Cardiac muscle cell (in vitro differentiated cells and primary cell): ENCODE data around the gene PDE4B. TPM values are rescaled to one million over a fixed set of nuclear protein-coding genes. Genes with fewer than 3 reads are reported as not detected.
A peak's percentile ranks its signal among the peaks of the same experiment; 100 is the strongest.

Experiments used
- DNase-seq, 2 donors: peaks; one replicate each; pipeline versions ENCODE4 v3.0.0 to v3.0.0-alpha.2; 2010 to 2017; ENCODE audit warnings: low read depth in 1 of 2, low spot score in 1 of 2
- H3K27ac ChIP-seq: fragments of 200-600 bp; sonication (generic); 2 replicates; pipeline ENCODE4 v1.5.1; 2016
- H3K27me3 ChIP-seq: fragments of 200-600 bp; sonication (generic); 2 replicates; pipeline ENCODE4 v1.6.0; 2016; ENCODE audit warnings: control low read depth
- H3K36me3 ChIP-seq: fragments of 200-600 bp; sonication (generic); 2 replicates; pipeline ENCODE4 v1.5.1; 2016; ENCODE audit warnings: control low read depth
- H3K4me1 ChIP-seq: fragments of 200-600 bp; sonication (generic); 2 replicates; pipeline ENCODE4 v1.8.1; 2017; ENCODE audit warnings: low read depth, mild to moderate bottlenecking, mixed run types
- H3K4me3 ChIP-seq: fragments of 200-600 bp; sonication (generic); 2 replicates; pipeline ENCODE4 v1.5.1; 2016; ENCODE audit warnings: mild to moderate bottlenecking
- H3K9me3 ChIP-seq: fragments of 200-600 bp; sonication (generic); 2 replicates; pipeline ENCODE4 v1.5.1; 2017; ENCODE audit warnings: low read depth, mild to moderate bottlenecking, control low read depth
- polyA plus RNA-seq: library from polyadenylated mRNA; unstranded; fragments of >200 nt; fragmentation: Nextera tagmentation; extraction: Ambion mirVana; gene quantifications from 2 replicates; pipeline ENCODE4 v1.2.1, GENCODE V29; 2016
- total RNA-seq: library from RNA; depleted of rRNA; stranded (reverse); fragments of >200 nt; gene quantifications from 2 replicates; pipeline ENCODE4 v1.2.3, GENCODE V29; 2016
- TF ChIP-seq, protein P1 (sequence below): IDR thresholded peaks from 2 replicates; pipeline ENCODE4 v1.5.1; 2012; ENCODE audit warnings: low read depth, mild to moderate bottlenecking, low read length

Gene PDE4B
- total and polyA plus RNA-seq, 2 experiments from 2014 or later, result 0.65 to 3.9 TPM

GRCh38 chr1:66168948-66169671 is 376.4 kb downstream of the PDE4B start:
- no peak overlapping the region for H3K27ac ChIP-seq
- H3K27me3 ChIP-seq, result no peaks in the 10 kb centered on the region
- H3K4me1 ChIP-seq, result no peaks in the 10 kb centered on the region
- no peaks in the 10 kb centered on the region for H3K9me3 ChIP-seq
- peak in 1 of 2 donors; percentile 18 for DNase-seq
- H3K4me3 ChIP-seq, result no peak overlapping the region
- TF ChIP-seq, protein P1, sequence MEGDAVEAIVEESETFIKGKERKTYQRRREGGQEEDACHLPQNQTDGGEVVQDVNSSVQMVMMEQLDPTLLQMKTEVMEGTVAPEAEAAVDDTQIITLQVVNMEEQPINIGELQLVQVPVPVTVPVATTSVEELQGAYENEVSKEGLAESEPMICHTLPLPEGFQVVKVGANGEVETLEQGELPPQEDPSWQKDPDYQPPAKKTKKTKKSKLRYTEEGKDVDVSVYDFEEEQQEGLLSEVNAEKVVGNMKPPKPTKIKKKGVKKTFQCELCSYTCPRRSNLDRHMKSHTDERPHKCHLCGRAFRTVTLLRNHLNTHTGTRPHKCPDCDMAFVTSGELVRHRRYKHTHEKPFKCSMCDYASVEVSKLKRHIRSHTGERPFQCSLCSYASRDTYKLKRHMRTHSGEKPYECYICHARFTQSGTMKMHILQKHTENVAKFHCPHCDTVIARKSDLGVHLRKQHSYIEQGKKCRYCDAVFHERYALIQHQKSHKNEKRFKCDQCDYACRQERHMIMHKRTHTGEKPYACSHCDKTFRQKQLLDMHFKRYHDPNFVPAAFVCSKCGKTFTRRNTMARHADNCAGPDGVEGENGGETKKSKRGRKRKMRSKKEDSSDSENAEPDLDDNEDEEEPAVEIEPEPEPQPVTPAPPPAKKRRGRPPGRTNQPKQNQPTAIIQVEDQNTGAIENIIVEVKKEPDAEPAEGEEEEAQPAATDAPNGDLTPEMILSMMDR, result no peak
- H3K36me3 ChIP-seq, result no peaks in the 10 kb centered on the region

GRCh38 chr1:66172272-66172671 is 379.6 kb downstream of the PDE4B start:
- no peak overlapping the region for H3K27ac ChIP-seq
- H3K4me3 ChIP-seq, result no peak overlapping the region
- H3K36me3 ChIP-seq, result no peaks in the 10 kb centered on the region
- no peaks in the 10 kb centered on the region for H3K4me1 ChIP-seq
- no peaks in the 10 kb centered on the region for H3K9me3 ChIP-seq
- TF ChIP-seq, protein P1, result no peak
- no peak for DNase-seq
- no peaks in the 10 kb centered on the region for H3K27me3 ChIP-seq

GRCh38 chr1:66175098-66175497 is 382.4 kb downstream of the PDE4B start:
- TF ChIP-seq, protein P1, result no peak

GRCh38 chr1:66175581-66175980 is 382.9 kb downstream of the PDE4B start:
- Histone ChIP-seq H3K27me3 (no peaks in the 10 kb centered on the region), H3K9me3 (no peaks in the 10 kb centered on the region), H3K36me3 (no peaks in the 10 kb centered on the region), H3K4me3 (no peak overlapping the region), H3K27ac (no peak overlapping the region), H3K4me1 (no peaks in the 10 kb centered on the region)
- DNase-seq, result no peak
- TF ChIP-seq, protein P1, result no peak

More at GRCh38 chr1:66175098-66175497, 382.4 kb downstream of the PDE4B start:
- Histone ChIP-seq H3K27ac (no peak overlapping the region), H3K9me3 (no peaks in the 10 kb centered on the region), H3K27me3 (no peaks in the 10 kb centered on the region), H3K4me3 (no peak overlapping the region), H3K36me3 (no peaks in the 10 kb centered on the region), H3K4me1 (no peaks in the 10 kb centered on the region)
- no peak for DNase-seq

DNA sequence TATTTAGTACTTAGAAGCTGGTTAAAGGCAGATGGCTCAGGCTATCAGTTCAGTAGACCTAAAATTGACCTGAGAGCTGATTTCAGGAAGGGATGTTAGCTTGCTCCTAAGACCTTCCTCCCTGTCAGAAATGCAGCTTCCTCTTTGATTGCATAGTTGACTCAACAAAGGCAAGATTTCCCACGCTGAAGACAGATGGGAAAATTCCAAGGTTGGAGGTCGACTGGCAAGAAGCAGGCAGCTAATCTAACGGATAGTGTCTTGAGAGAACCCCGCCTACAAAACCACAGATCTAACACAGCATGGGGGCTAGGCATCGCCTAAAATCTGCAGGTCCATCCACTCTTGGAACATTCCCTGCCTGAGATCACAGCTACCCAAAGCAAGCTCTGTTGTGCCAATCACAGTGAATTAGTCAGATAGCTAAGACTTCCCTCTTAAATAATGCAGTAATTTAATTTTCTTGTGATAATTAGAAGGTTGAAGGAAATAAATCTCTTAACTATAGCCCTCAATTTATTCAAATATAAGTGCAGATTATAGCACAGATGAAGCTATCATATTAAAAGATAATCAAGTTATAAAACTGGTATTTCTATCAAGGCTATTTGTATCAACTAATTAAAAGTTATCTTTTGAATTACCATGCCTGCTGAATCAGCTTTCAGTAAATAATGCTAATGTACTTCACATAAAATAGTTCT is 383.5 kb downstream of the PDE4B start:
- DNase-seq, result peak in 1 of 2 donors; percentile 55
- H3K4me3 ChIP-seq, result no peak overlapping the region
- no peaks in the 10 kb centered on the region for H3K27me3 ChIP-seq
- TF ChIP-seq, protein P1, result no peak
- H3K36me3 ChIP-seq, result no peaks in the 10 kb centered on the region
- no peaks in the 10 kb centered on the region for H3K9me3 ChIP-seq
- no peaks in the 10 kb centered on the region for H3K4me1 ChIP-seq
- H3K27ac ChIP-seq, result no peak overlapping the region
